Parathyroid adenoma (tissue), 2 donors: ENCODE data around the gene PHOSPHO1.

ENCODE experiments used
- H2AFZ ChIP-seq: fragments of 300-600 bp; sonication (generic); one replicate; pipeline ENCODE4 v1.7.0; 2017; ENCODE audit warnings: antibody characterized with exemption, mild to moderate bottlenecking
- H3K27ac ChIP-seq: fragments of 300-600 bp; sonication (generic); one replicate; pipeline ENCODE4 v1.7.0; 2017
- H3K27me3 ChIP-seq: fragments of 300-600 bp; sonication (generic); one replicate; pipeline ENCODE4 v1.7.0; 2017; ENCODE audit warnings: low read length; ENCODE audit not compliant: control insufficient read depth, insufficient read depth
- H3K36me3 ChIP-seq: fragments of 300-600 bp; sonication (generic); one replicate; pipeline ENCODE4 v1.7.0; 2017; ENCODE audit warnings: low read length; ENCODE audit not compliant: control insufficient read depth, insufficient read depth
- H3K4me1 ChIP-seq: fragments of 300-600 bp; sonication (generic); one replicate; pipeline ENCODE4 v1.7.0; 2017; ENCODE audit warnings: control low read depth
- H3K4me2 ChIP-seq: fragments of 300-600 bp; sonication (generic); one replicate; pipeline ENCODE4 v1.7.0; 2017; ENCODE audit warnings: low read length
- H3K4me3 ChIP-seq: fragments of 300-600 bp; sonication (generic); one replicate; pipeline ENCODE4 v1.7.0; 2017; ENCODE audit warnings: low read depth, low read length
- H3K79me2 ChIP-seq: fragments of 300-600 bp; sonication (generic); one replicate; pipeline ENCODE4 v1.7.0; 2017; ENCODE audit warnings: control low read depth
- H3K9ac ChIP-seq: fragments of 300-600 bp; sonication (generic); one replicate; pipeline ENCODE4 v1.7.0; 2017; ENCODE audit warnings: mild to moderate bottlenecking
- H3K9me3 ChIP-seq: fragments of 300-600 bp; sonication (generic); one replicate; pipeline ENCODE4 v1.7.0; 2017; ENCODE audit warnings: low read length; ENCODE audit not compliant: control insufficient read depth
- TF ChIP-seq, protein P1 (sequence below): fragments of 300-600 bp; sonication (generic); IDR thresholded peaks from one replicate; pipeline ENCODE4 v1.7.0; 2017; ENCODE audit warnings: antibody characterized with exemption, mild to moderate bottlenecking
- donor health status: primary hyperparathyroidism.

The PHOSPHO1 gene

DNA sequence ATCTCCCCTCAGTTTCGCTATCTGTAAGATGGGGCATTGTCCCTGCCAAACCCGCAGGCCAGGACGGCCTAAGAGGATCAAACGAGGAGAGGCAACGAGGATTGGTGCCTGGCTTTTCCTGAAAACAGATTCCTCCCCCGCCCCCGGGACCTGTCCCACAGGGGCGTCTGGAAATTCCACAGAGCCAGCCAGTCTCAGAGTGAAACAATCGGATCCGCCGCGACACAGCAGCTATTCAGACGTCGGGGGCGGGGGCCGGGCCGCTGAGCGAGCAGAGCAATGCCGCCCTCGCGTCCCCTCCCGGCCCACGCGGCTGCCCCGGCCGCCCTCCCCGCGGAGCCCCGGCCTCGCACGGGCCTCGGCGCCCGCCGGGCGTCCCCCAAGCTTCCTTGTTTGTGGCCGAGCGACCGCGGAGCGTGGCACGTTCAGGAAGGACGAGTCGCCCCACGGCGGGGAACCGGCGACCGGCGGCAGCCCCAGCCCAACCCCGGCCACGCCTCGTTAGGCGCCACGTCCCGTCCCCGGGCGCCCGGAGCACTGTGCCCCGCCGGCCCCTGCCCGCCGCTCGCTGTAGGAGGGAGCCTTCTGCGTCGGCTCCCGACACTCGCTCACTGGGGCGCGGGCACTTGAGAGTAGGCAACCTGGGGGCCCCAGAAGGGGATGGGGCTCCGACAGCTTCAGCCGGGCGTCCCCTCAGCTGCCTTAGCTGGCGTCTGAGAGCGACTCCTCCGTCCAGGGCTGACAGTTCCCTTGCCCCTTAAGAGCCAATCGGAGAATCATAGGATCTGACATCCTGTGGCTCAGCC lies 29.6 kb upstream of the PHOSPHO1 start:
- H3K27ac ChIP-seq = peak overlapping the region; percentile 49
- peak overlapping the region; percentile 81 for H3K4me2 ChIP-seq
- no peaks in the 10 kb centered on the region for H3K9me3 ChIP-seq
- no peaks in the 10 kb centered on the region for H3K36me3 ChIP-seq
- H2AFZ ChIP-seq = peak overlapping the region; percentile 98
- H3K27me3 ChIP-seq = no peaks in the 10 kb centered on the region
- H3K79me2 ChIP-seq = no peaks in the 10 kb centered on the region
- TF ChIP-seq, protein P1, sequence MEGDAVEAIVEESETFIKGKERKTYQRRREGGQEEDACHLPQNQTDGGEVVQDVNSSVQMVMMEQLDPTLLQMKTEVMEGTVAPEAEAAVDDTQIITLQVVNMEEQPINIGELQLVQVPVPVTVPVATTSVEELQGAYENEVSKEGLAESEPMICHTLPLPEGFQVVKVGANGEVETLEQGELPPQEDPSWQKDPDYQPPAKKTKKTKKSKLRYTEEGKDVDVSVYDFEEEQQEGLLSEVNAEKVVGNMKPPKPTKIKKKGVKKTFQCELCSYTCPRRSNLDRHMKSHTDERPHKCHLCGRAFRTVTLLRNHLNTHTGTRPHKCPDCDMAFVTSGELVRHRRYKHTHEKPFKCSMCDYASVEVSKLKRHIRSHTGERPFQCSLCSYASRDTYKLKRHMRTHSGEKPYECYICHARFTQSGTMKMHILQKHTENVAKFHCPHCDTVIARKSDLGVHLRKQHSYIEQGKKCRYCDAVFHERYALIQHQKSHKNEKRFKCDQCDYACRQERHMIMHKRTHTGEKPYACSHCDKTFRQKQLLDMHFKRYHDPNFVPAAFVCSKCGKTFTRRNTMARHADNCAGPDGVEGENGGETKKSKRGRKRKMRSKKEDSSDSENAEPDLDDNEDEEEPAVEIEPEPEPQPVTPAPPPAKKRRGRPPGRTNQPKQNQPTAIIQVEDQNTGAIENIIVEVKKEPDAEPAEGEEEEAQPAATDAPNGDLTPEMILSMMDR = no peak
- peak overlapping the region; percentile 56 for H3K4me3 ChIP-seq
- H3K9ac ChIP-seq = no peak overlapping the region
- H3K4me1 ChIP-seq = no peaks in the 10 kb centered on the region

DNA sequence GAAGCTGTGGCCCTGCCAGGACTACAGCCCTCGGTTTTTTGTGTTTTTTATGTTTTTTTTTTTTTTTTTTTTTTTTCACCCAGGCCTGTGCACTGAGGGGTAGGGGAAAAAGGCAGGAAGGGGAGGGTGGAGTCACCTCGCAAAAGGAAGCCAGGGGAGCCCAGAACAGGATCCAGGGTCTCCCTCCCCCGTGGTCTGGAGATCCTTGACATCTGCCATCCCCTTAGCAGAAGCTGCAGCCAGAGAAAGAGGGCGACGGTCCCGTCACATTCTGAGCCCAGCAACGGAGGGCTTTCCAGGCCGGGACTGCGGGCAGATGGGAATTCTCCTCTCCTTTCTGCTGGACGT lies 29.1 kb upstream of the PHOSPHO1 start:
- peak overlapping the region; percentile 98 for H2AFZ ChIP-seq
- no peaks in the 10 kb centered on the region for H3K36me3 ChIP-seq
- no peak overlapping the region for H3K9ac ChIP-seq
- no peaks in the 10 kb centered on the region for H3K9me3 ChIP-seq
- H3K4me3 ChIP-seq = peak overlapping the region; percentile 56
- TF ChIP-seq, protein P1 = no peak
- H3K4me1 ChIP-seq = no peaks in the 10 kb centered on the region
- no peaks in the 10 kb centered on the region for H3K79me2 ChIP-seq
- H3K27ac ChIP-seq = peak overlapping the region; percentile 27
- no peaks in the 10 kb centered on the region for H3K27me3 ChIP-seq
- peak overlapping the region; percentile 81 for H3K4me2 ChIP-seq

DNA sequence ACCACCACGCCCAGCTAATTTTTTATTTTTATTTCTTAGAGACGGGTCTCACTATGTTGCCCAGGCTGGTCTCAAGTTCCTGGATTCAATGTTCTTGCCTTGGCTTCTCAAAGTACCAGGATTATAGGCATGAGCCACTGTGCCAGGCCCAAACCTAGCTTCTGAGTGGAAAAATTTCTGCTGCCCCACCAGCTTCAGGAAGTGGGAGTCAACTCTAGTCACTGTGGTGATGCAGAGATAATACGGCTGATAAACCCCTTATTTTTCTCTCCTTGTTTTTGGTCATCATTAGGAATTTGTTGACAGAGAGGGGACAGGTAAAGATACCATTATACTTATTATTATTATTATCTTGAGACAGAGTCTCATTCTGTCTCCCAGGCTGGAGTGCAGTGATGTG lies 27.8 kb upstream of the PHOSPHO1 start:
- Histone ChIP-seq H3K36me3 (no peaks in the 10 kb centered on the region), H3K4me2 (no peak overlapping the region)

DNA sequence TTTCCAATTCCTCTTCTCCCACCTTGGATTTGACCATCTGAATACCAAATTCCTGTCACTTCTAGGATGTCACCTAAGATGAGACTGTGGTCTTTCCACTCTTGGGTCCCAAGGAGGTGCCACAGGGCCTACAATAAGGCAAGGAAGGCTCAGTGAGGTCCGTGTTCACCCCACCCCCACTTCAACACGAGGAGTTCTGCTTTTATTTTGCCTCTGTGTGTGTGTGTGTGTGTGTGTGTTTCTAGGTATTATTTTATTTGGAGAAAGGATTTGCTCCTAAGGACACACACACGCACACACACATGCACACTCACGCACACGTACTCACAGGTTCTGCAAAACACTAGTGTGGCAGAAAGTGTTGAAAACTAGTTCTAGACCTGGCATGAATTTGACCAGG lies 24.5 kb upstream of the PHOSPHO1 start:
- Histone ChIP-seq H3K9me3 (no peaks in the 10 kb centered on the region), H3K36me3 (no peaks in the 10 kb centered on the region), H3K4me2 (no peak overlapping the region), H3K4me1 (no peaks in the 10 kb centered on the region), H3K4me3 (no peak overlapping the region), H3K27ac (no peak overlapping the region), H3K79me2 (no peaks in the 10 kb centered on the region), H2AFZ (no peak overlapping the region), H3K9ac (no peak overlapping the region), H3K27me3 (no peaks in the 10 kb centered on the region)
- TF ChIP-seq, protein P1 = no peak

More for the DNA sequence above, 27.8 kb upstream of the PHOSPHO1 start:
- TF ChIP-seq, protein P1 = no peak
- no peaks in the 10 kb centered on the region for H3K9me3 ChIP-seq
- no peak overlapping the region for H2AFZ ChIP-seq
- H3K4me3 ChIP-seq = no peak overlapping the region
- H3K79me2 ChIP-seq = no peaks in the 10 kb centered on the region
- no peaks in the 10 kb centered on the region for H3K4me1 ChIP-seq
- H3K27me3 ChIP-seq = no peaks in the 10 kb centered on the region
- H3K27ac ChIP-seq = no peak overlapping the region
- H3K9ac ChIP-seq = no peak overlapping the region

DNA sequence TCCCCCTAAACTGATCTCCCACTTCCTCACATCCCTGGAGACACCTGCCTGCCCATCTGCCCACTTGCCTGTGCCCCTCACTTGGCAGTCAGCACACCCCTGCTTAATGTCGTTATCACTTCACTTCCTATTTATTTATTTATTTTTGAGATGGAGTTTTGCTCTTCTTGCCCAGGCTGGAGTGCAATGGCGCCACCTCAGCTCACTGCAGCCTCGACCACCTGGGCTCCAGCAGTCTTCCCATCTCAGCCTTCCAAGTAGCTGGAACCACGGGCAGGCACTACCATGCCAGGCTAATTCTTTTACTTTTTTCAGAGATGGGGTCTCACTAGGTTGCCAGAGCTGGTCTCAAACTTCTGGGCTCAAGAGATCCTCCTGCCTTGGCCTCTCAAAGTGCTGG lies 23.5 kb upstream of the PHOSPHO1 start:
- no peaks in the 10 kb centered on the region for H3K4me1 ChIP-seq
- H3K9me3 ChIP-seq = no peaks in the 10 kb centered on the region
- H3K79me2 ChIP-seq = no peaks in the 10 kb centered on the region
- TF ChIP-seq, protein P1 = no peak
- H3K36me3 ChIP-seq = no peaks in the 10 kb centered on the region
- H3K9ac ChIP-seq = no peak overlapping the region
- H3K4me2 ChIP-seq = no peak overlapping the region
- no peak overlapping the region for H2AFZ ChIP-seq
- no peaks in the 10 kb centered on the region for H3K27me3 ChIP-seq
- no peak overlapping the region for H3K27ac ChIP-seq
- H3K4me3 ChIP-seq = no peak overlapping the region
